Fibroblast of lung (primary cell): ENCODE data around the gene SEMA6B.

Source experiments
- CTCF ChIP-seq, 2 donors: IDR thresholded peaks in 1 of 2; conservative IDR thresholded peaks in 1 of 2; 1 replicate in 1 of 2; 2 replicates in 1 of 2; pipeline ENCODE4 v1.5.1; 2011 to 2012; ENCODE audit warnings: low read length in 2 of 2, control low read depth in 1 of 2, inconsistent platforms in 1 of 2, low read depth in 1 of 2, mild to moderate bottlenecking in 1 of 2
- EZH2 ChIP-seq: IDR thresholded peaks from 2 replicates; pipeline ENCODE4 v1.5.1; 2012; ENCODE audit warnings: low read length, control low read depth, mild to moderate bottlenecking; ENCODE audit errors: missing control alignments

GRCh38 chr19:4589579-4590410 is 30.3 kb upstream of the SEMA6B start:
- peak; percentile 11 to 52 for TF ChIP-seq CTCF (conservative IDR thresholded peaks at IDR 0.05 in 1 of 2, IDR thresholded peaks at IDR 0.05 in 1 of 2; ENCODE audit: low read depth in 1 of 2, low read length in 2 of 2)
- TF ChIP-seq EZH2 = no peak
